Osteoblast (primary cell): ENCODE results near the gene PIBF1. TPM values are rescaled to one million over a fixed set of nuclear protein-coding genes. Genes with fewer than 3 reads are reported as not detected.
"Not testable (repeated sequence)": the region's sequence is repeated elsewhere in the genome, so short reads cannot be mapped to it uniquely, and the experiment has no call there.

Source experiments
- DNase-seq: peaks from one replicate; pipeline ENCODE4 v3.0.0; 2011; ENCODE audit warnings: low spot score, mixed read lengths; ENCODE audit not compliant: insufficient read length; ENCODE audit errors: missing footprints
- H2AFZ ChIP-seq: 2 replicates; pipeline ENCODE4 v1.6.0; 2011; ENCODE audit warnings: mild to moderate bottlenecking, low read length
- H3K27ac ChIP-seq: 2 replicates; pipeline ENCODE4 v1.5.1; 2011; ENCODE audit warnings: mild to moderate bottlenecking, low read depth, low read length, moderate library complexity
- H3K27me3 ChIP-seq: 2 replicates; pipeline ENCODE4 v1.6.0; 2012; ENCODE audit warnings: mild to moderate bottlenecking, control low read depth, inconsistent platforms, low read length, moderate library complexity; ENCODE audit not compliant: insufficient read depth
- H3K36me3 ChIP-seq: 2 replicates; pipeline ENCODE4 v1.5.1; 2011; ENCODE audit warnings: mild to moderate bottlenecking, low read length, control low read depth, moderate library complexity; ENCODE audit not compliant: insufficient read depth
- H3K4me1 ChIP-seq: 2 replicates; pipeline ENCODE4 v1.5.1; 2011; ENCODE audit warnings: mild to moderate bottlenecking, low read length, control low read depth, moderate library complexity; ENCODE audit not compliant: insufficient read depth
- H3K4me2 ChIP-seq: 2 replicates; pipeline ENCODE4 v1.6.0; 2011; ENCODE audit warnings: mild to moderate bottlenecking, low read length; ENCODE audit not compliant: insufficient read depth
- H3K4me3 ChIP-seq: fragments of 200-600 bp; sonication (generic); 3 replicates; pipeline ENCODE4 v1.5.1; 2012; ENCODE audit warnings: mild to moderate bottlenecking, low read length, inconsistent platforms; ENCODE audit not compliant: insufficient read depth
- H3K79me2 ChIP-seq: 2 replicates; pipeline ENCODE4 v1.6.0; 2012; ENCODE audit warnings: mild to moderate bottlenecking, low read length, control low read depth, inconsistent platforms; ENCODE audit not compliant: insufficient read depth
- H3K9me3 ChIP-seq: 2 replicates; pipeline ENCODE4 v1.5.1; 2011; ENCODE audit warnings: low read depth, low read length, control low read depth
- H4K20me1 ChIP-seq: 2 replicates; pipeline ENCODE4 v1.6.0; 2012; ENCODE audit warnings: mild to moderate bottlenecking, low read length, control low read depth; ENCODE audit not compliant: insufficient read depth
- total RNA-seq: library from RNA; depleted of rRNA; stranded (reverse); fragments of >200 nt; gene quantifications from 2 replicates; pipeline ENCODE4 v1.2.3, GENCODE V29; 2012
- TF ChIP-seq, protein P1 (sequence below): IDR thresholded peaks from 2 replicates; pipeline ENCODE4 v1.5.1; 2011; ENCODE audit warnings: mild to moderate bottlenecking, low read depth, low read length, moderate library complexity; ENCODE audit errors: extremely low read depth

The PIBF1 gene
- total RNA-seq, 1 donor = 19.9 TPM

DNA sequence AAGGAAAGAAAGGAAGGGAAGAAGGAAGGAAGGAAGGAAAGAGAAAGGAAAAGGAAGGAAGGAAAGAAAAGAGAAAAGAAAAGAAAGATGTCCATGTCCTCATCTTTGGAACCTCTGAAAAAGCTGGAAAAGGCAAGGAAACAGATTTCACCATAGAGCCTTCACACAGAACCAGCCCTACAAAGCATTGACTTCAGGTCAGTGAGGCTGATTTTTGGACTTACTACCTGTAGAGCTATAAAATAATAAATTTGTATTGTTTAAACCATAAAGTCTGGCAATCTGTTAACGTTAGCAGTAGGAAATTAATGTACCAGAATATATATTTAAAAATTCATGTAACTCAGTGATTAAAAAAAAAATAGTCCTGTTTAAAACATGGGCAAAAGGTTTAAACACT lies 130.0 kb downstream of the PIBF1 start:
- no peak overlapping the region for H3K4me3 ChIP-seq
- H3K27ac ChIP-seq = no peak overlapping the region
- H3K9me3 ChIP-seq = no peaks in the 10 kb centered on the region
- no peak overlapping the region for H3K4me2 ChIP-seq
- no peak for DNase-seq
- no peaks in the 10 kb centered on the region for H4K20me1 ChIP-seq
- TF ChIP-seq, protein P1, sequence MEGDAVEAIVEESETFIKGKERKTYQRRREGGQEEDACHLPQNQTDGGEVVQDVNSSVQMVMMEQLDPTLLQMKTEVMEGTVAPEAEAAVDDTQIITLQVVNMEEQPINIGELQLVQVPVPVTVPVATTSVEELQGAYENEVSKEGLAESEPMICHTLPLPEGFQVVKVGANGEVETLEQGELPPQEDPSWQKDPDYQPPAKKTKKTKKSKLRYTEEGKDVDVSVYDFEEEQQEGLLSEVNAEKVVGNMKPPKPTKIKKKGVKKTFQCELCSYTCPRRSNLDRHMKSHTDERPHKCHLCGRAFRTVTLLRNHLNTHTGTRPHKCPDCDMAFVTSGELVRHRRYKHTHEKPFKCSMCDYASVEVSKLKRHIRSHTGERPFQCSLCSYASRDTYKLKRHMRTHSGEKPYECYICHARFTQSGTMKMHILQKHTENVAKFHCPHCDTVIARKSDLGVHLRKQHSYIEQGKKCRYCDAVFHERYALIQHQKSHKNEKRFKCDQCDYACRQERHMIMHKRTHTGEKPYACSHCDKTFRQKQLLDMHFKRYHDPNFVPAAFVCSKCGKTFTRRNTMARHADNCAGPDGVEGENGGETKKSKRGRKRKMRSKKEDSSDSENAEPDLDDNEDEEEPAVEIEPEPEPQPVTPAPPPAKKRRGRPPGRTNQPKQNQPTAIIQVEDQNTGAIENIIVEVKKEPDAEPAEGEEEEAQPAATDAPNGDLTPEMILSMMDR = no peak
- no peaks in the 10 kb centered on the region for H3K4me1 ChIP-seq
- H3K79me2 ChIP-seq = no peaks in the 10 kb centered on the region
- no peak overlapping the region for H2AFZ ChIP-seq
- H3K27me3 ChIP-seq = no peaks in the 10 kb centered on the region
- H3K36me3 ChIP-seq = peaks cover 4% of the 10 kb centered on the region

DNA sequence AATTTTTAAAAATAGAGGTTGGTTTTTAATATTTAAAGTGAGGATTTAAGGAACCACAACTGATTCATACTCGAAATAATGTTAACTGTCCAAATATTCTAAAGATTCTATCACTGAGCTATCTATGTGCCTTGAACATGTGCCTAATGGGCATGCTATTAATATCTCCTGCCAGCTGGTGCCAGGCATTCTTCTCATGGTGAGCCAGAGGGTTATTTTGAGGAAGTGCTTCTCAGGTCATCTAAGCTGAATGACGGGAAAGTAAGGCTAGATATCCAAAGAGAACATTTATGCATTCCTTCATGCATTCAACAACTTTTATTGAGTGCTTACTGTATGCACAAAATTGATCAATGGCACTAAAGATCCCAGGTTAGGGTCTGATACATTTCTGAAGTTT lies 138.2 kb downstream of the PIBF1 start:
- no peaks in the 10 kb centered on the region for H4K20me1 ChIP-seq
- no peak overlapping the region for H3K4me3 ChIP-seq
- no peak overlapping the region for H3K27ac ChIP-seq
- TF ChIP-seq, protein P1 = no peak
- H3K9me3 ChIP-seq = no peaks in the 10 kb centered on the region
- DNase-seq = no peak
- H3K4me2 ChIP-seq = no peak overlapping the region
- no peaks in the 10 kb centered on the region for H3K79me2 ChIP-seq
- H3K27me3 ChIP-seq = no peaks in the 10 kb centered on the region
- peaks cover 10% of the 10 kb centered on the region for H3K36me3 ChIP-seq
- H2AFZ ChIP-seq = no peak overlapping the region
- no peaks in the 10 kb centered on the region for H3K4me1 ChIP-seq

DNA sequence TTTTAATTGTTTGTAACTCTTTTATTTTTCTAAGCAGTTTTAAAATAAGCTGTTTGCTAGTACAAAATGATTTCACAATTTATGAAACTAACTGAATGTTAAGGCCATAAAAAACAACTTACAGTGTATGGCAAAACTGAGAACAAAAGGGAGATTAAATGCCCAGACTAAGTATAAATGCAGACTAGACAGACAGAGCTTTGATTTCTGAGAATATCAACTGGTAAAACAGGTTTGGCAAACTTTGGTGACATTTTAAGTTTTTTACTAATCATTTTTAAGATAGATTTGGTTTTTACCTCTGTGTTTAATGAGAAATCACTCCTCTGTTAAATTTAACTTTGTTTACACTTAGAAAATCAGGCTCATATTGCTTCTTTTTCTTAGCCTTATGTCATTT lies 149.4 kb downstream of the PIBF1 start:
- no peak for DNase-seq
- no peaks in the 10 kb centered on the region for H3K9me3 ChIP-seq
- no peaks in the 10 kb centered on the region for H3K4me1 ChIP-seq
- no peak overlapping the region for H3K4me2 ChIP-seq
- TF ChIP-seq, protein P1 = no peak
- no peaks in the 10 kb centered on the region for H3K79me2 ChIP-seq
- no peaks in the 10 kb centered on the region for H4K20me1 ChIP-seq
- H2AFZ ChIP-seq = no peak overlapping the region
- H3K27me3 ChIP-seq = no peaks in the 10 kb centered on the region
- no peak overlapping the region for H3K4me3 ChIP-seq
- no peak overlapping the region for H3K27ac ChIP-seq
- H3K36me3 ChIP-seq = no peaks in the 10 kb centered on the region

DNA sequence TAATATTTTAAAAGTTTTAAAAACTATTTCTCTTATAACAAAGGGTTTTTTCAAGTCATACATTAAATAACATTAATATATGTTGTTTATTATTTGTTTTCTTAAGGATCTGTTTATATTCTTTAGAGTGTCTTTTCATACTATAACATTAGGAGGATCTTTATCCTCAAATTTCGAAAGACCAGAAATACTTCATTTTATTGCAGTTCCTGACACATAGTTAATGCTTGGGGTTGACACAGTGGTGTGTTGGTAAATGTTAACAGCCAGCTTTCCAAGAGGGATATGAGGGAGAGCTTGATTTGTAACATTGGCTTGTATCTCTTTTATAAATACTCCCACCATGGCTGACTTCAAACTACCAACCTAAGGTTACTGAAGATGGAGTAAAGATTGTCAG lies 150.3 kb downstream of the PIBF1 start:
- no peaks in the 10 kb centered on the region for H3K4me1 ChIP-seq
- TF ChIP-seq, protein P1 = no peak
- H3K4me2 ChIP-seq = no peak overlapping the region
- H3K79me2 ChIP-seq = no peaks in the 10 kb centered on the region
- H3K27me3 ChIP-seq = no peaks in the 10 kb centered on the region
- no peak overlapping the region for H2AFZ ChIP-seq
- no peaks in the 10 kb centered on the region for H3K36me3 ChIP-seq
- H3K4me3 ChIP-seq = no peak overlapping the region
- no peaks in the 10 kb centered on the region for H4K20me1 ChIP-seq
- DNase-seq = no peak
- H3K9me3 ChIP-seq = no peaks in the 10 kb centered on the region
- H3K27ac ChIP-seq = no peak overlapping the region

DNA sequence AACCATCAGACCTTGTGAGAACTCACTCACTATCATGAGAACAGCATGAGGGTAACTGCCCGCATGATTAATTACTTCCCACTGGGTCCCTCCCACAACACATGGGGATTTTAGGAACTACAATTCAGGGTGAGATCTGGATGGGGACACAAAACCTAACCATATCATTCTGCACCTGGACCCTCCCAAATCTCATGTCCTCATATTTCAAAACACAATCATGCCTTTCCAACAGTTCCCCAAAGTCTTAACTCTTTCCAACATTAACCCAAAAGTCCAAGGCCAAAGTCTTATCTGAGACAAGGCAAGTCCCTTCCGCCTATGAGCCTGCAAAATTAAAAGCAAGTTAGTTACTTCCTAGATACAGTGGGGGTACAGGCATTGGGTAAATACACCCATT lies 164.3 kb downstream of the PIBF1 start:
- not testable (repeated sequence) for H2AFZ ChIP-seq, H3K4me3 ChIP-seq, DNase-seq, H3K27ac ChIP-seq, H3K4me2 ChIP-seq, H3K79me2 ChIP-seq, H3K36me3 ChIP-seq, H3K9me3 ChIP-seq, H4K20me1 ChIP-seq, H3K27me3 ChIP-seq, H3K4me1 ChIP-seq
